Measurements from ENCODE around the gene CCDC74A. TPM values are rescaled to one million over a fixed set of nuclear protein-coding genes. Genes with fewer than 3 reads are reported as not detected.
"Not testable (repeated sequence)": the region's sequence is repeated elsewhere in the genome, so short reads cannot be mapped to it uniquely, and the experiment has no call there.

The CCDC74A gene
- total RNA-seq, 5 donors from 2014 or later (not counting 1 experiment from before 2014, with no cell fraction given): 0.90 to 4.0 (median 2.3) TPM

- H3K4me3 ChIP-seq (ENCODE audit: control insufficient read depth in 1 of 2, extremely low read depth in 1 of 2, low read length in 1 of 2); POLR2A ChIA-PET; H3K4me1 ChIP-seq (ENCODE audit: control insufficient read depth in 1 of 2, extremely low read depth in 1 of 2, insufficient read depth in 2 of 2, low read length in 2 of 2); H3K27ac ChIP-seq (ENCODE audit: low read length); H3K27me3 Mint-ChIP-seq; H3K27ac Mint-ChIP-seq; DNase-seq; CTCF ChIA-PET; H3K36me3 Mint-ChIP-seq; H3K9me3 ChIP-seq; H3K27me3 ChIP-seq (replicated peaks in 1 of 2; ENCODE audit: control insufficient read depth in 2 of 2, extremely low read depth in 1 of 2, insufficient read depth in 2 of 2, low read length in 1 of 2); H3K4me1 Mint-ChIP-seq; H3K9me3 Mint-ChIP-seq; ATAC-seq (replicated peaks in 1 of 4); H3K36me3 ChIP-seq (ENCODE audit: control insufficient read depth in 2 of 2, extremely low read depth in 1 of 2, insufficient read depth in 1 of 2, low read length in 1 of 2); H3K4me3 Mint-ChIP-seq: not testable (repeated sequence)
- WGBS (ENCODE audit: insufficient coverage): 93% methylated on average over 14 of the region's 14 CpGs
These were observed 9.2 kb downstream of the CCDC74A start for GRCh38 chr2:131536841-131537240.

GRCh38 chr2:131538856-131539255 lies 11.2 kb downstream of the CCDC74A start:
- H3K27ac Mint-ChIP-seq; H3K4me1 ChIP-seq (ENCODE audit: control insufficient read depth in 1 of 2, extremely low read depth in 1 of 2, insufficient read depth in 2 of 2, low read length in 2 of 2); DNase-seq; H3K36me3 Mint-ChIP-seq; ATAC-seq (replicated peaks in 1 of 4); H3K27me3 Mint-ChIP-seq; H3K4me1 Mint-ChIP-seq; H3K4me3 Mint-ChIP-seq; H3K9me3 ChIP-seq; H3K27me3 ChIP-seq (replicated peaks in 1 of 2; ENCODE audit: control insufficient read depth in 2 of 2, extremely low read depth in 1 of 2, insufficient read depth in 2 of 2, low read length in 1 of 2); H3K27ac ChIP-seq (ENCODE audit: low read length); H3K4me3 ChIP-seq (ENCODE audit: control insufficient read depth in 1 of 2, extremely low read depth in 1 of 2, low read length in 1 of 2); CTCF ChIA-PET; POLR2A ChIA-PET; H3K36me3 ChIP-seq (ENCODE audit: control insufficient read depth in 2 of 2, extremely low read depth in 1 of 2, insufficient read depth in 1 of 2, low read length in 1 of 2); H3K9me3 Mint-ChIP-seq: not testable (repeated sequence)
- 90% methylated on average over 9 of the region's 13 CpGs for WGBS (ENCODE audit: insufficient coverage)

- Histone ChIP-seq H3K9me3 (no peaks in the 10 kb centered on the region), H3K27me3 (replicated peaks in 1 of 2; ENCODE audit: control insufficient read depth in 2 of 2, extremely low read depth in 1 of 2, insufficient read depth in 2 of 2, low read length in 1 of 2) (peaks cover 0 to 3% of the 10 kb centered on the region in 2 experiments), H3K36me3 (ENCODE audit: control insufficient read depth in 2 of 2, extremely low read depth in 1 of 2, insufficient read depth in 1 of 2, low read length in 1 of 2) (no peaks in the 10 kb centered on the region), H3K27ac (ENCODE audit: low read length) (no peak overlapping the region), H3K4me3 (ENCODE audit: control insufficient read depth in 1 of 2, extremely low read depth in 1 of 2, low read length in 1 of 2) (no peak overlapping the region), H3K4me1 (ENCODE audit: control insufficient read depth in 1 of 2, extremely low read depth in 1 of 2, insufficient read depth in 2 of 2, low read length in 2 of 2) (no peaks in the 10 kb centered on the region)
- Mint-ChIP-seq H3K27ac (no peak overlapping the region), H3K4me1 (no peaks in the 10 kb centered on the region), H3K36me3 (no peaks in the 10 kb centered on the region), H3K27me3 (peaks cover 0 to 12% of the 10 kb centered on the region in 2 donors), H3K9me3 (no peaks in the 10 kb centered on the region), H3K4me3 (no peak overlapping the region)
- no peak for ATAC-seq (replicated peaks in 1 of 4)
- no peak for DNase-seq
- ChIA-PET POLR2A (no interaction called here), CTCF (no interaction called here)
- 87% methylated on average over 15 of the region's 24 CpGs for WGBS (ENCODE audit: insufficient coverage)
These were observed 15.0 kb downstream of the CCDC74A start for GRCh38 chr2:131542438-131543384.

- DNase-seq: no peak
- POLR2A ChIA-PET: no interaction called here
- Mint-ChIP-seq H3K27ac (no peak overlapping the region), H3K4me3 (no peak overlapping the region), H3K9me3 (no peaks in the 10 kb centered on the region), H3K36me3 (no peaks in the 10 kb centered on the region), H3K4me1 (no peaks in the 10 kb centered on the region), H3K27me3 (peaks cover 0 to 12% of the 10 kb centered on the region in 2 donors)
- H3K36me3 ChIP-seq (ENCODE audit: control insufficient read depth in 2 of 2, extremely low read depth in 1 of 2, insufficient read depth in 1 of 2, low read length in 1 of 2): no peaks in the 10 kb centered on the region
- no peaks in the 10 kb centered on the region for H3K9me3 ChIP-seq
- H3K4me1 ChIP-seq (ENCODE audit: control insufficient read depth in 1 of 2, extremely low read depth in 1 of 2, insufficient read depth in 2 of 2, low read length in 2 of 2): no peaks in the 10 kb centered on the region
- ATAC-seq (replicated peaks in 1 of 4): no peak
- WGBS (ENCODE audit: insufficient coverage): 94% methylated on average over 21 of the region's 22 CpGs
- H3K27ac ChIP-seq (ENCODE audit: low read length): no peak overlapping the region
- H3K4me3 ChIP-seq (ENCODE audit: control insufficient read depth in 1 of 2, extremely low read depth in 1 of 2, low read length in 1 of 2): no peak overlapping the region
- peaks cover 0 to 3% of the 10 kb centered on the region in 2 experiments for H3K27me3 ChIP-seq (replicated peaks in 1 of 2; ENCODE audit: control insufficient read depth in 2 of 2, extremely low read depth in 1 of 2, insufficient read depth in 2 of 2, low read length in 1 of 2)
- CTCF ChIA-PET: no interaction called here
These were observed 15.8 kb downstream of the CCDC74A start for GRCh38 chr2:131543385-131543891.

GRCh38 chr2:131544006-131544812 lies 16.5 kb downstream of the CCDC74A start:
- H3K27ac Mint-ChIP-seq; POLR2A ChIA-PET; H3K4me1 Mint-ChIP-seq; H3K36me3 ChIP-seq (ENCODE audit: control insufficient read depth in 2 of 2, extremely low read depth in 1 of 2, insufficient read depth in 1 of 2, low read length in 1 of 2); DNase-seq; H3K36me3 Mint-ChIP-seq; H3K27ac ChIP-seq (ENCODE audit: low read length); H3K4me1 ChIP-seq (ENCODE audit: control insufficient read depth in 1 of 2, extremely low read depth in 1 of 2, insufficient read depth in 2 of 2, low read length in 2 of 2); H3K9me3 ChIP-seq; H3K4me3 ChIP-seq (ENCODE audit: control insufficient read depth in 1 of 2, extremely low read depth in 1 of 2, low read length in 1 of 2); H3K27me3 ChIP-seq (replicated peaks in 1 of 2; ENCODE audit: control insufficient read depth in 2 of 2, extremely low read depth in 1 of 2, insufficient read depth in 2 of 2, low read length in 1 of 2); H3K9me3 Mint-ChIP-seq; CTCF ChIA-PET; H3K4me3 Mint-ChIP-seq: not testable (repeated sequence)
- WGBS (ENCODE audit: insufficient coverage): 84% methylated on average over 11 of the region's 26 CpGs
- peaks cover 0 to 12% of the 10 kb centered on the region in 2 donors for H3K27me3 Mint-ChIP-seq
- ATAC-seq (replicated peaks in 1 of 4): peak in 1 of 4 experiments; percentile 19

GRCh38 chr2:131544813-131545165 lies 17.1 kb downstream of the CCDC74A start:
- DNase-seq; H3K36me3 ChIP-seq (ENCODE audit: control insufficient read depth in 2 of 2, extremely low read depth in 1 of 2, insufficient read depth in 1 of 2, low read length in 1 of 2); H3K27me3 ChIP-seq (replicated peaks in 1 of 2; ENCODE audit: control insufficient read depth in 2 of 2, extremely low read depth in 1 of 2, insufficient read depth in 2 of 2, low read length in 1 of 2); H3K36me3 Mint-ChIP-seq; H3K9me3 Mint-ChIP-seq; H3K9me3 ChIP-seq; H3K27ac ChIP-seq (ENCODE audit: low read length); CTCF ChIA-PET; H3K4me3 ChIP-seq (ENCODE audit: control insufficient read depth in 1 of 2, extremely low read depth in 1 of 2, low read length in 1 of 2); H3K4me1 Mint-ChIP-seq; H3K4me1 ChIP-seq (ENCODE audit: control insufficient read depth in 1 of 2, extremely low read depth in 1 of 2, insufficient read depth in 2 of 2, low read length in 2 of 2); H3K27ac Mint-ChIP-seq; ATAC-seq (replicated peaks in 1 of 4); H3K4me3 Mint-ChIP-seq: not testable (repeated sequence)
- WGBS (ENCODE audit: insufficient coverage): 92% methylated on average over 2 of the region's 7 CpGs
- POLR2A ChIA-PET: interaction anchor here in 1 of 2 donors (0.6 kb wide), 1 partner anchor 495 kb away, joined by 4 read pairs; no protein-coding TSS in a partner anchor
- H3K27me3 Mint-ChIP-seq: peaks cover 0 to 12% of the 10 kb centered on the region in 2 donors

Measured in T-cell (primary cell).